Stromal cell of bone marrow (primary cell): Measurements from ENCODE around the gene CXCL3.

Source experiments
- DNase-seq: peaks from one replicate; pipeline ENCODE4 v3.0.0-alpha.2; 2012; ENCODE audit warnings: low read depth

Gene CXCL3

DNA sequence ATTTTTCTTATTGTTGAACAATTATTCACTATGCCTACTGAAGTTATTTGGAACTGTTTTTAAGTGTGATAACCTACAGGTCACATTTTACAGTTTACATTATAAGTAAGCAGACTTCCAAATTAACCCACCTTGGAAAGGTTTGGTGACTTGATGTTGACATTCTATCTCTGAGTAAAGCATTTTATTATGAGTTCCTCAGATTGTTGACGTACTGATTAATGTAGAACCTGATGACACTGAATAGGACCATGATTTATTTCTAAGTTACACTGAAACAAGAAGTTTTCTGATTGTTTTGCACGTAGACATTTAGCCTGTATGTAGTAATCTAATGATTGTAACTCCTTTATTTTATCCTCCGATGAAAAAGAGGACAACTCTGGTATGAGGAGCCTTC, 17.0 kb upstream of the CXCL3 start:
- no peak for DNase-seq

GRCh38 chr4:74055096-74055495, 16.6 kb upstream of the CXCL3 start:
- DNase-seq = no peak

- no peak for DNase-seq
These were observed 16.1 kb upstream of the CXCL3 start for GRCh38 chr4:74054483-74055047.

GRCh38 chr4:74047152-74047551, 8.7 kb upstream of the CXCL3 start:
- no peak for DNase-seq

GRCh38 chr4:74045772-74046171, 7.3 kb upstream of the CXCL3 start:
- DNase-seq = no peak

DNA sequence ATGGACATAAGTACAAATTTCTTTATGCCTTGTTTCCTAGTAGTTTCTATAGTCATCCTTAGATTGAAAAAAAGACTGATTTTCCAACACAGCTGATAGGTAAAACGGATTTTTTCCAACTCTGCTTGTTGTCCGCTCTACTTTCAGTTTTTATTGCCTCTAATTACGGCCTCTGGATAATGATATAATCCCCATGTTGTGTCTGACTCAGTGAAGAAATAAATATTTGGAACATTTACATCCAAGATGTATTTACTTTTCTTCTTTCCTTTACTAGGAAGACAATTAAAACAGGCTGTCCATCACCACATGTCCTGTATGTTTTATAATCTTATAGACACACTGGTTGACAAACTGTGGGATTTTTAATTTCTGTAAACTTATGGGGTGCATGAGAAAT, 6.8 kb upstream of the CXCL3 start:
- no peak for DNase-seq

- no peak for DNase-seq
These were observed 6.2 kb upstream of the CXCL3 start for GRCh38 chr4:74044677-74045076.

- DNase-seq = no peak
These were observed 4.2 kb upstream of the CXCL3 start for GRCh38 chr4:74042681-74043080.

- no peak for DNase-seq
These were observed 2.9 kb upstream of the CXCL3 start for GRCh38 chr4:74041418-74041817.

DNA sequence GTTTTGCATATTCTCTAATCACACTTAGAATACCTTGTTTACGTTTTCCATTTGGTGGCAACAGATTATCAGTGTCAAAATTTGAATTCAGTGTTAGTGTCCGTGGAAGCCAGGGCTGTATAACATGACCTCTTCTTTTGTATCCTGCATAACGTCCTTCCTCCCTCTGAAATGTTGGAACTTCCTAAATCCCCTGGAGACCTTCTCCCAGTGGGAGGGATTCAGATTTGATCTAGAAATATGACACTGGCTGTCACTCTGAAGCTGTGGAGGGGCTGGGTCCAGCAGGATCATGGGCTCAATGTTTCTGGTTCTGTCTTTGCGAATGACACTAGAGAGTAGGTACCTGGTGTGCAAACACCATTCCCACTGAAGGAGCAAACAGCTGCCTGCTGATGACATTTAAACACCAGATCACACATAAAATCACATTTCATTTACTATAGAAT, 850 bp upstream of the CXCL3 start:
- DNase-seq = no peak

- no peak for DNase-seq
These were observed 434 bp downstream of the CXCL3 start for GRCh38 chr4:74038086-74038424.

DNA sequence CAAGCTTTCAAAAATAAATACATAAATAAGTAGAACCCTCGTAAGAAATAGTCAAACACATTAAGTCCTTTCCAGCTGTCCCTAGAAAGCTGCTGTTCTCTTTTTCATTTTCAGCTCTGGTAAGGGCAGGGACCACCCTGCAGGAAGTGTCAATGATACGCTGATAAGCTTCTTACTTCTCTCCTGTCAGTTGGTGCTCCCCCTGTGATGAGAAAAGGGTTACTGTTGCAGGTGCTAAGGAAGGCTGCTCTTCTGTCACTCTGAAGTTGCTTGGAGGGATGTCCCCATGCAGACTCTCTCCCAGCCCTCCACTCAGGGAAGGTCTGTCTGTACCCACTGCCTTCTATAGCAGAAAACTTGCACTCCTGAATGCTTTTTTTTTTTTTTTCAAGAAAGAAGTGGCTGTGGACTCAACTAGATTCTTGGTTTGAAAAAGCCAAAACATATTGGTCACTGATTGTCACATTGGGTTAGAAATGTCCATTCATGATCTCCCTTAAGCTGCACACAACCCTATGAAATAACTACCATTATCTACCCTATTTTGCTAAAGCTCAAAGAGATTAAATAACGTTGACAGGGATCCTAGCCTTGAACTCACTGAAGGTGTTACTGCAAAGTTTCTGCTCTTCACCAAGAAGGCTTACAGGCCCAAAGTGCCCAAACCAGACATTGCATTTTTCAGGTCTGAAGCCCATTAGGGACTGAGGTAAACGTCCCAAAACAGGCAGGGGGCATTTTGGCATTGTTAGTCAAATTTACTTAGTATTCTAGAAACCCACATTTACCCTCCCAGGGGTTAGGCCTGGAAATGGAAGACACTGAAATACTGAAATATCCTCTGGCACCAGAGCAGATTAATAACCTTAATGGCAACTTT, 1.2 kb downstream of the CXCL3 start:
- DNase-seq = no peak

- peak; percentile 49 for DNase-seq
These were observed 4.8 kb downstream of the CXCL3 start for GRCh38 chr4:74033739-74034138.

GRCh38 chr4:74032064-74032463, 6.4 kb downstream of the CXCL3 start:
- no peak for DNase-seq

DNA sequence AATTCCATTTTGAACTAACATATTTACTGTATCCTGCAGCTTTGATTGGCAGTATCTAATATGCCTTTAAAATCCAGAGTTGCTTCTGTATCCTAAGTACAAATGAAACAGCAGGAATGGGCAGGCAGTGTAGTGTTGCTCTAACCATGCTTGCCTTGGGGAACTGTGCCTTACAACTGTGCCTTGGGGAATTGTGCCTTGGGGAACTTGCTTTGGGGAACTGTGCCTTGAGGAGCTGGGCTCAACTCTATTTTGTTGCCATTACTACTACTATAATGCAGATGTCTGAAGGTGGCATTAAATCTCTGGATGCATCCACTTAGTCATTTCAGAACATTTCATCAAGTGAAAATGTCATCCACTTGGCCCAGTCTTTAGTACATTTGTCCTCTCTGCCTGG, 6.9 kb downstream of the CXCL3 start:
- DNase-seq = no peak

DNA sequence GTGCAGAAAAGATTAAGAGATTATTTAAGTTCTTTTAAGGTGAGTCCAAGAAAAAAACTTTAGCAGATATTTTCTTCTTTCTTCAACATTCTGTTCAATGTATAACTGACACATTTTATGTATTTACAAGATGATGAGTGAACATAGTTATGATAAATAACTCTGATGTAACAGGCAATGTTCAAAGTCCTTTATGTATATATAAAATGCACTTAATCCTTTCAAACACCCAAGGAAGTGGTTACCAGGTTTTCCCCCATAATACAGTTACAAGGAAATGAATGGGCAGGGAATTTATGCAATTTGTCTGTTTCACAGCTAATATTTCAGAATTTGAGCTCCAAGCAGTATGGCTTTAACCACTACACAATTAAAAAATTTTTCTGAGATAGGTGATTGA, 8.2 kb downstream of the CXCL3 start:
- DNase-seq = no peak

DNA sequence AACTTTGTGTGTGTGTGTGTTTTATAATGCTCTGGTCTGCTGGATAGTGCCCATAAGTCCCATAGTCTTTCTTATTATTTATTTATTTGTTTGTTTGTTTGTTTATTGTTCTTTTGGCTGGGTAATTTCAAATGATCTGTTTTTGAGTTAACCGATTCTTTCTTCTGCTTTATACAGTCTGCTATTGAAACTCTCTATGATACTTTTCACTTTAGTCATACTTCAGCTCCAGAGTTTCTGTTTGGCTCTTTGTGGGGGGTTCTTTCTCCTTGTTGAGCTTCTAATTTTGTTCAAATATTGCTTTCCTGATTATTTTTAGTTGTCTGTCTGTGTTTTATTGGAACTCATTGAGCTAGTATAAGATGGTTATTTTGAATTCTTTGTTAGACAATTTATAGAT, 10.0 kb downstream of the CXCL3 start:
- DNase-seq = no peak

- no peak for DNase-seq
These were observed 14.8 kb downstream of the CXCL3 start for GRCh38 chr4:74023709-74024108.

- DNase-seq = no peak
These were observed 16.9 kb downstream of the CXCL3 start for GRCh38 chr4:74021601-74022000.

DNA sequence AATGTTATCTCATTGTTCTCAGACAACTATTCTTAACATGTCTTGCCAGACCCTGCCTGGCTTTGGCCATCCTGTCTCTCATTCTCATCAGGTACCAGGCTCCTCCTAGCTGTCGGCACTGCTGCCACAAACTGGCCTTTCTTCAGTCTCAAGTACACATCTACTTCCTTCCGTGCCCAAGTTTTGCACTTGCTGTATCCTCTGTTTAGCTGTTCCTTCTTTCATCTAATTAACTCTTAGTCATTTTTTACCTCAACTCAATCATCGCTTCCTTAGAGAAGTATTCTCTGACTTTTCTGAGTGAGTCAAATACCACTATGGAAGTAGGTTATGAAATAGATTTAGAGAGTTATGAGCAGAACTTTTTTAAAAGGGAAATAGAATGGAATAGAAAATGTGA, 19.7 kb downstream of the CXCL3 start:
- no peak for DNase-seq

GRCh38 chr4:74018116-74018515, 20.4 kb downstream of the CXCL3 start:
- DNase-seq = no peak

GRCh38 chr4:74016068-74016467, 22.4 kb downstream of the CXCL3 start:
- DNase-seq = no peak

GRCh38 chr4:74015126-74015780, 23.2 kb downstream of the CXCL3 start:
- DNase-seq = no peak
